Vagina (tissue), 2 donors: Measurements from ENCODE around the gene HK2.

Experiments
- CTCF ChIP-seq, 3 experiments: fragments of 450-650 bp in 2 of 3; fragments of 200-600 bp in 1 of 3; sonication (generic) in 1 of 3; IDR thresholded peaks; one replicate each; pipeline ENCODE4 v1.5.1; 2017 to 2019; ENCODE audit warnings: antibody characterized with exemption in 3 of 3, mild to moderate bottlenecking in 2 of 3, moderate library complexity in 2 of 3
- POLR2AphosphoS5 ChIP-seq, 2 donors: sonication (generic); formaldehyde crosslinking; IDR thresholded peaks; one replicate each; pipeline ENCODE4 v1.9.0; 2017; ENCODE audit warnings: antibody characterized with exemption in 2 of 2, mild to moderate bottlenecking in 2 of 2, low read depth in 1 of 2; ENCODE audit not compliant: insufficient read depth in 1 of 2

GRCh38 chr2:74863802-74864248 lies 29.9 kb downstream of the HK2 start:
- no peak for TF ChIP-seq CTCF (IDR thresholded peaks at IDR 0.05)
- no peak for TF ChIP-seq POLR2AphosphoS5 (IDR thresholded peaks at IDR 0.05; ENCODE audit: insufficient read depth in 1 of 2, low read depth in 1 of 2)
